Endothelial cell of hepatic sinusoid (primary cell): Measurements from ENCODE around the gene ABCA13.
"Not testable (repeated sequence)": the region's sequence is repeated elsewhere in the genome, so short reads cannot be mapped to it uniquely, and the experiment has no call there.

ENCODE experiments used
- in situ Hi-C: cut with HindIII; loops from 2 replicates; pipeline ENCODE4 v1.10.0; 2017; ENCODE audit warnings: low sequenced_read_pairs

Gene ABCA13, protein sequence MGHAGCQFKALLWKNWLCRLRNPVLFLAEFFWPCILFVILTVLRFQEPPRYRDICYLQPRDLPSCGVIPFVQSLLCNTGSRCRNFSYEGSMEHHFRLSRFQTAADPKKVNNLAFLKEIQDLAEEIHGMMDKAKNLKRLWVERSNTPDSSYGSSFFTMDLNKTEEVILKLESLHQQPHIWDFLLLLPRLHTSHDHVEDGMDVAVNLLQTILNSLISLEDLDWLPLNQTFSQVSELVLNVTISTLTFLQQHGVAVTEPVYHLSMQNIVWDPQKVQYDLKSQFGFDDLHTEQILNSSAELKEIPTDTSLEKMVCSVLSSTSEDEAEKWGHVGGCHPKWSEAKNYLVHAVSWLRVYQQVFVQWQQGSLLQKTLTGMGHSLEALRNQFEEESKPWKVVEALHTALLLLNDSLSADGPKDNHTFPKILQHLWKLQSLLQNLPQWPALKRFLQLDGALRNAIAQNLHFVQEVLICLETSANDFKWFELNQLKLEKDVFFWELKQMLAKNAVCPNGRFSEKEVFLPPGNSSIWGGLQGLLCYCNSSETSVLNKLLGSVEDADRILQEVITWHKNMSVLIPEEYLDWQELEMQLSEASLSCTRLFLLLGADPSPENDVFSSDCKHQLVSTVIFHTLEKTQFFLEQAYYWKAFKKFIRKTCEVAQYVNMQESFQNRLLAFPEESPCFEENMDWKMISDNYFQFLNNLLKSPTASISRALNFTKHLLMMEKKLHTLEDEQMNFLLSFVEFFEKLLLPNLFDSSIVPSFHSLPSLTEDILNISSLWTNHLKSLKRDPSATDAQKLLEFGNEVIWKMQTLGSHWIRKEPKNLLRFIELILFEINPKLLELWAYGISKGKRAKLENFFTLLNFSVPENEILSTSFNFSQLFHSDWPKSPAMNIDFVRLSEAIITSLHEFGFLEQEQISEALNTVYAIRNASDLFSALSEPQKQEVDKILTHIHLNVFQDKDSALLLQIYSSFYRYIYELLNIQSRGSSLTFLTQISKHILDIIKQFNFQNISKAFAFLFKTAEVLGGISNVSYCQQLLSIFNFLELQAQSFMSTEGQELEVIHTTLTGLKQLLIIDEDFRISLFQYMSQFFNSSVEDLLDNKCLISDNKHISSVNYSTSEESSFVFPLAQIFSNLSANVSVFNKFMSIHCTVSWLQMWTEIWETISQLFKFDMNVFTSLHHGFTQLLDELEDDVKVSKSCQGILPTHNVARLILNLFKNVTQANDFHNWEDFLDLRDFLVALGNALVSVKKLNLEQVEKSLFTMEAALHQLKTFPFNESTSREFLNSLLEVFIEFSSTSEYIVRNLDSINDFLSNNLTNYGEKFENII (N-terminal part only)

GRCh38 chr7:48171202-48171601 is at the start of gene ABCA13:
Gene ABCA13, plus strand, starts transcription at chr7:48171458. Its CDS starts 26 bp downstream, at chr7:48171484.
- in situ Hi-C loops, result no loop called here

DNA sequence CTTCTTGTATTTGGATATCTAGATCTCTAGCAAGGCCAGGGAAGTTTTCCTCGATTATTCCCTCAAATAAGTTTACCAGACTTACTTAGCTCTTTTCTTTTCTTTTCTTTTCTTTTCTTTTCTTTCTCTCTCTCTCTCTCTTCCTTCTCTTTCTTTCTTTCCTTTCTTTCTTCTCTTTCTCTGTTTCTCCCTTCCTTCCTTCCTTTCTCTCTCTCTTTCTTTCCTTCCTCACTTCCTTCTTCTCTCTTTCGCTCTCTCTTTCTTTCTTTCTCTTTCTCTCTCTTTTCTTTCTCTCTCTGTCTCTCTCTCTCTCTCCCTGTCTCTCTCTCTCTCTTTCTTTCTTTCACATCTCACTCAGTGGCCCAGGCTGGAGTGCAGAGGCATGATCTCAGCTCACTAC is 45.2 kb upstream of the ABCA13 start:
- in situ Hi-C loops, result no loop called here

GRCh38 chr7:48130658-48131108 is 40.6 kb upstream of the ABCA13 start:
- in situ Hi-C loops, result no loop called here

DNA sequence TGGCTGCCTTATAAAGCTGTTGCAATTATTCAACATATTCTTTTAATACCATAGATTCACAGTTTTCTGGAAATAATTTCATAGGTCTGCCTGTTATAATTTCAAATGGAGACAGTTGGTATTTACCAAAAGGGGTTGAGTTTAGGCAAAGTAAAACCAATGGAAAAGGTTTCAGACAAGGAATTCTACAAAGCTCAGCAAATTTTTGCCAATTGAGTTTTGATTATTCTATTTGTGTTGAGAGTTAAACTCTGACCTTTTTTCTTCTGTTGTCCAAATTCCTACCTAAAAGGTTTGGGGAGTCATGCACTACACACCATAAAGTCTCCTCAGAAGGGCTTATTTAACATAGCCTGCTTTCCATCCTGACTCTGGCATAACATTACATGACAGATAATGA is 38.5 kb upstream of the ABCA13 start:
- in situ Hi-C loops, result no loop called here

- in situ Hi-C loops, result no loop called here
Measured at GRCh38 chr7:48139459-48139858, 31.8 kb upstream of the ABCA13 start.

DNA sequence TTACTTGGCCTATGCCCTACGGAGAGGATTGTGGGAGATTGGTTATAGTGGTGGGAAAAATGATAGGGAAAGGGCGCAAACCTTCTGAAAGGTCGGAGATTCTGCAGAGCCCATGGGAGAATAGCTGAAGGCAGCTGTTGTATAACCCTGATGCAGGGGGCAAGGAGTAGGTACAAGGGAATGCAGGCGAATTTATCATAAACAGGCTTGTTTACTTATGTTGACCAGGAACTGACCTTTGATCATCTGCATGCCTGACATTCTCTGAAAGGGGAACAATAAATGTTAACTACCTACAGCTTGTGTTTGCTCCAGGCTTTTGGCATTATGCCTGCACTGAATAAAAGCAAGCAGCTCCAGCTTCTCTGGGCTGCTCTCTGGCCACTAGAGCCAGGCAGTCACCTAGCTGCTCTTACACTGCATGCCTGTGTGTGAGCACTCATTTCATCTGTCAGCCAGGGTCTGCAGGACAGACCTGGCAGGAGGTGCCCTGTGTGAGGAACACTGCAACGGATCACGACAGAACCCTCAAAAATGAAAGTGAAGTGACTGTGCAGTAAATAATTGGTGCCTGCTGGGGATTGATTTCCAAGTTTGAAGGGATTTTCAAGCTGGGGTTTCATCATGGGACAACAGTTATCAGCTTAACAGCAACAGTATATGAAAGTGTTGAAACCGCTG is 31.1 kb upstream of the ABCA13 start:
- in situ Hi-C loops, result no loop called here

- in situ Hi-C loops, result no loop called here
Measured at GRCh38 chr7:48141521-48141920, 29.7 kb upstream of the ABCA13 start.

DNA sequence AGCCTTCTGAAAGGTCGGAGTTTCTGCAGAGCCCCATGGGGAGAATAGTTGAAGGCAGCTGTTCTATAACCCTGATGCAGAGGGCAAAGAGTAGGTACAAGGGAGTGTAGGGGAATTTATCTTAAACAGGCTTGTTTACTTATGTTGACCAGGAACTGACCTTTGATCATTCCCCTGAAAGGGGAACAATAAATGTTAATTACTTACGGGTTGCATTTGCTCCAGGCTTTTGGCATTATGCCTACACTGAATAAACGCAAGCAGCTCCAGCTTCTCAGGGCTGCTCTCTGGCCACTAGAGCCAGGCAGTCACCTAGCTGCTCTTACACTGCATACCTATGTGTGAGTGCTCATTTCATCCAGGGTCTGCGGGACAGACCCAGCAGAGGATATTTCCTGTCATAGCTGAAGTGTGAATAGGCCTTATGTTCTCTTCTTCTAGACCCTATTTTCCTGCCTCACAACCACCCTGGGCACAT is 26.9 kb upstream of the ABCA13 start:
- in situ Hi-C loops, result no loop called here

DNA sequence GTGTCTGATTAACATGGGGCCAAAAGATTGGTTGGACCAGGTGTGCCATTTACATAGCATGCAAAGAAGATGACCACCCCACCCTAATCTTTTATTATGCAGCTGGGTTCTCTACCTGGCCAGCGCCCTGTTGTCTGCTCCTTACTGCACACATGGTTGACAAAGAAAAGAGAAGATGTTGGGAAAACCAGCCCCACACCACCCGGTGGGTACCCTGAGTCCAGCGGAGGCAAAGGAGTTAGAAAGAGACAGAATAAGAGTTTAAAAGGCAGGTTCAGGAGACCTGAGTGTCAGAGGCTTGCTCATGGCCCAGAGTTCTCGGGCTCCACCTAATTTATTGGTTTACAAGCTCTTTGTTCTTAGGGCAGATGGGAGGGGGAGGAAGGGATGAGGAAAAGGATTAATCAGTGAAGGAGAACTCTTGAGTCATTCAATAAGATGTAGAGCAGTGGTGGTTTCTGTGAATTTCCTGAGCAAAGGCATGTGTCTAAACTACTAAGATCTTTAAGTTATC is 24.1 kb upstream of the ABCA13 start:
- in situ Hi-C loops, result no loop called here

DNA sequence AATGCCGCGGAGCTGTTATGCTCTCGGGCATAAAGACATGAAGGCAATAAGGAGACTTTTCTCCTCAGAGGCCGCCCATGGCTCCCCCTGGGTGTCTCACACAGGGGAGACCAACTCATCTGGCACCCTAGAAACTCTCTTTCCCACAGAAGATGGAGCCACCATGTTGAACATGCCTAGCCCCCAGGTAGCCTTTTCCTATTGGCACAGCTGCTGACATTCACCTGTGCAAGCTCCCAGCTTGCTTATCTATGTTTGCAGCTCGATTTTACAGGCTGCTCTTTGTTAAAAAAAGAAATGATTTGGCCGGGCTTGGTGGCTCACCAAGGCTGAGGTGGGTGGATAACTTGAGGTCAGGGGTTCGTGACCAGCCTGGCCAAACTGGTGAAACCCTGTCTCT is 23.6 kb upstream of the ABCA13 start:
- in situ Hi-C loops, result not testable (repeated sequence)

DNA sequence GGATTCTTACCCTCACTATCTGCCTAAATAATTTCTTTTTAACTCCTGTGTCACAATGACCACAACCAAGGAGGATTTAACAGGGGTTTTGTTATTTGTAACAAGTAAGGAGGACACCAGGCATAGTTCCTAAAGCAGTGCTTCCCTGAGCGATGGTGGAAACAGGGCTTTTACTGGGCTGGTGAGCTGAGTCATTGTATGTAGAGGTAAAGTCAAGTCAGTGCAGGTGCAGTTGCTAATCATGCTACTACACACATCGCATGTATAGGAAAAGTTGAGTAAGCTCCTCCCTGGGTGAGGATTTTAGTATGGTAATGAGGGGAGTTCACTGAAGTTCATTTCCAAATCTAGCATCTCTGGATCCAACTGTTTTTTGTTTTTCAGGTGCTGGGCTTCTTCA is 22.9 kb upstream of the ABCA13 start:
- in situ Hi-C loops, result no loop called here

DNA sequence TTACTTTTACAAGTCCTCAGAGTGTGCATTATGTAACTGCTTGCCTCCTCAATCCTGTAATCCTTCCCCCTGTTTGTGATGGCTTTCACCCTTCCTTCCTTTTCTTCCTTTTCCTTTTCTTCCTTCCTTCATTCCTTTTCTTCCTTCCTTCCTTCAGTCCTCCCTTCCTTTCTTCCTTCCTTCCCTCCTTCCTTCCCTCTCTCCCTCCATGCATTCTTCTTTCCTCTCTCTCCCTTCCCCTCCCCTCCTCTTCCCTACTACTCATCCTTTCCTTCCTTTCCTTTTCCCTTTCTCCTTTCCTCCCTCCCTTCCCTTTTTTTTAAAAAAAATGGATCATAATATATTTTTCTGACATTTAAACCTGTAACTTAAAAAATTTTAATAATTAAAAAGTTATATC is 22.2 kb upstream of the ABCA13 start:
- in situ Hi-C loops, result no loop called here

DNA sequence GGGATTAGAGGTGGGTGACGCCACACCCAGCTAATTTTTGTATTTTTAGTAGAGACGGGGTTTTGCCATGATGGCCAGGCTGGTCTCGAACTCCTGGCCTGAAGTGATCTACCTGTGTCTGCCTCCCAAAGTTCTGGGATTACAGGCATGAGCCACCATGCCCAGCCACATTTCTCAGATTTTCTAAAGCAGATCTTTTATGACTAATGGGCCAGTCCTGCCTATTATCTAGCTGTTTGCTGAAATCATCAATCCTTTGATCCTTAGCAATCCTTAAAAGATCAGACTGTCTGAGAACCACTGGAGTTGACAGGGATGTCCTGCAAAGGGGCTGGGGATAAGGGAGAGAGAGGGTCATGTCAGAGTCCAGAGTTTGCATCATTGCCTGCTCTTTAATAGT is 21.2 kb upstream of the ABCA13 start:
- in situ Hi-C loops, result no loop called here

- in situ Hi-C loops, result loop anchor here (5.0 kb wide), 1 partner anchor 92 kb away; no protein-coding TSS in a partner anchor
Measured at GRCh38 chr7:48154792-48155413, 16.4 kb upstream of the ABCA13 start.

- in situ Hi-C loops, result loop anchor here (5.0 kb wide), 1 partner anchor 89 kb away; no protein-coding TSS in a partner anchor
Measured at GRCh38 chr7:48158404-48158803, 12.9 kb upstream of the ABCA13 start.

DNA sequence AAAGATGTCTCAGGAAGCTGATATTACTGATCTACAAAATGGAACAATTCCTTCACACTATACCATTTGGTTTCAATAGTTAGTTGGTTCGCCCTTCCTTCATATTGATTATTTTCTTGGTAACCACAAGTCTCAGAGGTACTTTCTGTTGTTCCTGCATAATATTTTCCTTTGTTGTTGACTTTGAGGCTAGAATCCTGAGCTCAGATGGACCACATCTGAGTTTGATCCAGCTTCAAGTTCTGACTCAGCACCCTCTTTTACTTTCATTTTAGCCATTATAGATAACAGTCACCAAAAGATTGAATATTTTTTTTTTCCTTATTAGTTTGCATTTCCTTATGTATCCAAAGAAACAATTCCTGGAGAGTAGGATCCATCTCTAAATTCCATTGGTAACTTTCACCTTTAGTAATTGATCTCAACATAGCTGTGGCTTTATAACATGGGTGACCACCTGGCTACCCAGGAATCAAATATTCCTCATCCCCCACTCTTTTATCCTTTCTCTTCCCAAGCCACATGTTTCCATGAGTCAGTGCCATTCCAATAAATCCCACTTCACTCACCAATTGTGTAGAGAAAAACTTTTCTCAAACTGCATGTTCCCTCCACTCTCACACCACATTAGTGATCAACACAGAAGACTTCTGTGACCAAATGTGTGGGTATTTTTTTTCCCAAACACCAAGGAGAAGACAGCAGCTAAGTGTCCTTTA is 9.7 kb upstream of the ABCA13 start:
- in situ Hi-C loops, result no loop called here

GRCh38 chr7:48165157-48165556 is 6.1 kb upstream of the ABCA13 start:
- in situ Hi-C loops, result no loop called here

- in situ Hi-C loops, result no loop called here
Measured at GRCh38 chr7:48168159-48168558, 3.1 kb upstream of the ABCA13 start.

DNA sequence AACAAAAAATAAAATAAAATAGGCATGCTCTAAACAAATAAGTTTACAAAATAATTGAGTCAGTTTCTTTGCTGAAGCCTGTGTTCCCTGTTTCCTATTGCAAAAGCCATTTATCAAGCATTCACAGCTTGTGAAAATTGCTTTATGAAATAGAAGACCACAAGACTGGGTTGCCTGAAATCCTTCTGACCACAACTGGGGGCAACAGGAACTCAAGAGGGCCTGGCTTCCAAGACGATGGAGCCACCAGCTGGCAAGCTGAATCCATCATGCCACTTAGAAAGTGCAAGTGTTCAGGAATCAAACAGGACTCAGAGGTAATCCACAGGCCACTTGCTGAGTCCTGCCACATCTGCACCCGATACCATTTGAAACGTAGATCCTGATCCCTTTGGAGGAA is 752 bp upstream of the ABCA13 start:
- in situ Hi-C loops, result no loop called here
